GM12874 (cell line): ENCODE results near the gene TUBB.

ENCODE experiments used
- TF ChIP-seq, protein P1 (sequence below): IDR thresholded peaks from 2 replicates; pipeline ENCODE4 v1.5.1; 2011; ENCODE audit warnings: low read depth, mild to moderate bottlenecking, control low read depth, low read length, moderate library complexity; ENCODE audit not compliant: insufficient read depth

TUBB gene

DNA sequence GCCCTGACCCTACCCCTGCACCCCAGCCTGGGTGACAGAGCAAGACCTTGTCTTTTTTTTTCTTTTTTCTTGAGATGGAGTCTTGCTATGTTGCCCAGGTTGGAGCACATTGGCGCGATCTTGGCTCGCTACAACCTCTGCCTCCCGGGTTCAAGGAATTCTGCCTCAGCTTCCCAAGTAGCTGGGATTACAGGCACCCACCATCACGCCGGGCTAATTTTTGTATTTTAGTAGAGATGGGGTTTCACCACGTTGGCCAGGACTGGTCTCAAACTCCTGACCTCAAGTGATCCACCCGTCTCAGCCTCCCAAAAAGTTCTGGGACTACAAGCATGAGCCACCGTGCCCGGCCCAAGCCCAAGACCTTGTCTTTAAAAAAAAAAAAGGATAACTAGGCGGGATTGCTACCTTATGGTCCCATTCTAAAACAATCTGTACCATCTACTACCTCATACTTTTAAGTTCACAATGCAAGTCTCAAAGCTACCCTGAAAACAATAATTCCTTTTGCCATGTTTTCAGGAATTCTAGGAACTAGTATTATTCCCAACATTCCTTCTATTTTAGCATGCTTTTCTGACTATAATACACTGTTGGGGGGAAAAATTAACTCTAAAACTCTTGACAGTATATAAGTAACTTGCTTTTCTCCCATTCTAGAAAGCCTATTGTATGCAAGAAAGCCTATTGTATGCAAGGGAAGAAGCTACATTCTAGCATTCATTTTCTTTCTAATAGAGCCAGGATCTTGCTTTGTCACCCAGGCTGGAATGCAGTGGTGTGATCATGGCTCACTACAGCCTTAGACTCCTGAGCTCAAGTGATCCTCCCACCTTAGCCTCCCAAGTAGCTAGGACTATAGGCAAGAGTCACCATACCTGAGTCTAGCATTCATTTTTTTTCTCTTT is 6.6 kb downstream of the TUBB start:
- TF ChIP-seq, protein P1, sequence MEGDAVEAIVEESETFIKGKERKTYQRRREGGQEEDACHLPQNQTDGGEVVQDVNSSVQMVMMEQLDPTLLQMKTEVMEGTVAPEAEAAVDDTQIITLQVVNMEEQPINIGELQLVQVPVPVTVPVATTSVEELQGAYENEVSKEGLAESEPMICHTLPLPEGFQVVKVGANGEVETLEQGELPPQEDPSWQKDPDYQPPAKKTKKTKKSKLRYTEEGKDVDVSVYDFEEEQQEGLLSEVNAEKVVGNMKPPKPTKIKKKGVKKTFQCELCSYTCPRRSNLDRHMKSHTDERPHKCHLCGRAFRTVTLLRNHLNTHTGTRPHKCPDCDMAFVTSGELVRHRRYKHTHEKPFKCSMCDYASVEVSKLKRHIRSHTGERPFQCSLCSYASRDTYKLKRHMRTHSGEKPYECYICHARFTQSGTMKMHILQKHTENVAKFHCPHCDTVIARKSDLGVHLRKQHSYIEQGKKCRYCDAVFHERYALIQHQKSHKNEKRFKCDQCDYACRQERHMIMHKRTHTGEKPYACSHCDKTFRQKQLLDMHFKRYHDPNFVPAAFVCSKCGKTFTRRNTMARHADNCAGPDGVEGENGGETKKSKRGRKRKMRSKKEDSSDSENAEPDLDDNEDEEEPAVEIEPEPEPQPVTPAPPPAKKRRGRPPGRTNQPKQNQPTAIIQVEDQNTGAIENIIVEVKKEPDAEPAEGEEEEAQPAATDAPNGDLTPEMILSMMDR = no peak

GRCh38 chr6:30727920-30728553 is 7.9 kb downstream of the TUBB start:
- TF ChIP-seq, protein P1 = no peak

GRCh38 chr6:30730601-30731435 is 10.7 kb downstream of the TUBB start:
- TF ChIP-seq, protein P1 = peak; percentile 87

DNA sequence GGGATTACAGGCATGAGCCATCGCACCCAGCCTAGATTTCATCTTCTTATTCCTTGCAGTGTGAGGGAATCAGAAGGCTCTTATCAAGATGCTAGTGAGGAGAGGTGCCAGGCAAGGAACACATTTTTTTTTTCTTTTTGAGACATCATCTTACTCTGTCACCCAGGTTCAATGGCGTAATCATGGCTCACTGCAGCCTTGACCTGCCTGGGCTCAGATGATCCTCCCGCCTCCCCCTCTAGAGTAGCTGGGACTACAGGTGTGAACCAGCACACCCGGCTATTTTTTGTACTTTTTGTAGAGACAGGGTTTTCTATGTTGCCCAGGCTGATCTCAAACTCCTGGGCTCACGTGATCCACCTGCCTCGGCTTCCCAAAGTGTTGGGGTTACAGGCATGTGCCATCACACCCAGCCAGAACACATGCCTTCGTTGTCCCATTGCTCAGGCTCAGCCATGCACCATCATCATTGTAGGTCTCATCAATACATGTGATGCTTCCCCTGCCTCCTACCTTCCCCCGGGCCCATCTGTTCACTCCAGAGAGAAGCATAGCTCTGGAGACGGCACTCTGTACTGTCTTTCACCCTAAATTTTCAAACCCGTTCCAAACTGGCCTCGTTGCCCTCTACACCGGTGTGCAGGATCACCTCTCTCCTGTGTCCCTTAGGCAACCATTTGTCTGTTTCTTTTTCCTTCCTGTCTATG is 12.2 kb downstream of the TUBB start:
- TF ChIP-seq, protein P1 = no peak

DNA sequence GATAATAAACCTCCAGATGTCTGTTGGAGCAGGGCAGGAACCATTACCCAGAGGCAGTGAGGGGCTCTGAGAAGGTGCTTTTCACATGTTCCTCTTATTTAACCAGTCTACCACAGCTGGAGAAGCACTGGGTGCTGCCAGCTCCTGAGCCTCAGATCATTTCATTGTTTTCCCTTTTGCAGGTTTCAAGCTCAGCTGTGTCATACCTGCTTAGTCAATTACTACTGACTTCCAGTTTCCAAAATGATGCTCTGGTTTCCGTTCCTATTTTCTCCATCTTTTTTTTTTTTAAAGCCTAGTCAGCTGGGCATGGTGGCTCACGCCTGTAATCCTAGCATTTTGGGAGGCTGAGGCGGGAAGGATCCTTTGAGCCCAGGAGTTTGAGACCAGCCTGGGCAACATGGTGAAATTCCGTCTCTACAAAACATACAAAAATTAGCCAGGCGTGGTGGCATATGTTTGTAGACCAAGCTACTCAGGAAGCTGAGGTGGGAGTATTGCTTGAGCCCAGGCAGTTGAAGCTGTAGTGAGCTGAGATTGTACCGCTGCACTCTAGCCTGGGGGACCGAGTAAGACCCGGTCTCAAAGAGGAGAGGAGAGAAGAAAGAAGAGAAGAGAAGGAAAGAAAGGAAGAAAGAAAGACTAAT is 15.6 kb downstream of the TUBB start:
- TF ChIP-seq, protein P1 = no peak

- TF ChIP-seq, protein P1 = no peak
Measured at GRCh38 chr6:30738532-30738931, 18.4 kb downstream of the TUBB start.
